H1 (cell line): ENCODE results near the gene SNRPB2. TPM values are rescaled to one million over a fixed set of nuclear protein-coding genes. Genes with fewer than 3 reads are reported as not detected.

Experiments used
- CTCF ChIA-PET: fragments of 300-600 bp; sonication (Branson Sonifier 250); formaldehyde crosslinking; loops from one replicate; lab custom pipeline; 2021; ENCODE audit not compliant: partially characterized antibody; lab: Charles Lee
- POLR2A ChIA-PET: fragments of 300-600 bp; sonication (Branson Sonifier 250); formaldehyde crosslinking; loops from one replicate; lab custom pipeline; 2021; ENCODE audit warnings: inconsistent platforms; ENCODE audit not compliant: partially characterized antibody; lab: Charles Lee
- DNase-seq, 2 experiments: peaks; one replicate each; pipeline versions ENCODE4 v3.0.0 to v3.0.0-alpha.2; 2010 to 2022; ENCODE audit warnings: low spot score in 2 of 2, low read depth in 1 of 2, mixed read lengths in 1 of 2
- FAIRE-seq: peaks from 2 replicates; lab custom pipeline; 2011; peaks lifted over from hg19 to GRCh38; lab: Jason Lieb, UNC
- H2AFZ ChIP-seq: 2 replicates; pipeline ENCODE4 v1.8.1; 2012; ENCODE audit warnings: low read length, inconsistent platforms
- H2AK5ac ChIP-seq: 2 replicates; pipeline ENCODE4 v1.6.1; 2013; ENCODE audit warnings: low read depth, low read length
- H2BK120ac ChIP-seq: replicated peaks from 2 replicates; pipeline ENCODE3; 2013; ENCODE audit warnings: low read depth, low read length, inconsistent platforms
- H2BK12ac ChIP-seq: 2 replicates; pipeline ENCODE4 v1.6.1; 2013; ENCODE audit warnings: low read depth, low read length
- H2BK15ac ChIP-seq: 2 replicates; pipeline ENCODE4 v1.6.1; 2013; ENCODE audit warnings: low read length
- H2BK20ac ChIP-seq: 2 replicates; pipeline ENCODE4 v1.6.1; 2013; ENCODE audit warnings: low read length
- H2BK5ac ChIP-seq: 2 replicates; pipeline ENCODE4 v1.6.1; 2013; ENCODE audit warnings: low read depth, low read length
- H3K14ac ChIP-seq: 2 replicates; pipeline ENCODE4 v1.6.1; 2013; ENCODE audit warnings: inconsistent platforms; ENCODE audit not compliant: insufficient read length
- H3K18ac ChIP-seq: 2 replicates; pipeline ENCODE4 v1.6.1; 2013; ENCODE audit warnings: low read length; ENCODE audit errors: extremely low read depth
- H3K23ac ChIP-seq: 2 replicates; pipeline ENCODE4 v1.6.1; 2013; ENCODE audit warnings: inconsistent platforms; ENCODE audit not compliant: insufficient read length
- H3K23me2 ChIP-seq: 2 replicates; pipeline ENCODE4 v1.6.1; 2013; ENCODE audit warnings: low read depth, low read length
- H3K27ac ChIP-seq: 2 replicates; pipeline ENCODE4 v1.6.1; 2011; ENCODE audit warnings: low read depth, low read length, inconsistent platforms
- H3K27me3 ChIP-seq, 4 experiments: replicated peaks in 1 of 4; 1 replicate in 1 of 4; 2 replicates in 3 of 4; pipeline versions ENCODE4 v1.6.1 to v1.8.1; 2011 to 2013; ENCODE audit warnings: low read length in 3 of 4, mild to moderate bottlenecking in 3 of 4, inconsistent platforms in 2 of 4, mixed read lengths in 2 of 4, moderate library complexity in 1 of 4; ENCODE audit not compliant: control insufficient read depth in 3 of 4, insufficient read depth in 3 of 4; ENCODE audit errors: extremely low read depth in 1 of 4
- H3K36me3 ChIP-seq, 4 experiments: 2 replicates each; pipeline versions ENCODE4 v1.6.1 to v1.8.1; 2011 to 2013; ENCODE audit warnings: mild to moderate bottlenecking in 4 of 4, low read length in 3 of 4, moderate library complexity in 2 of 4, control low read depth in 1 of 4, inconsistent platforms in 1 of 4; ENCODE audit not compliant: insufficient read depth in 4 of 4, control insufficient read depth in 2 of 4
- H3K4ac ChIP-seq: replicated peaks from 2 replicates; pipeline ENCODE3; 2013; ENCODE audit warnings: low read length, low read depth, mixed read lengths, inconsistent platforms; ENCODE audit not compliant: insufficient read length
- H3K4me1 ChIP-seq, 4 experiments: replicated peaks in 1 of 4; 1 replicate in 1 of 4; 2 replicates in 3 of 4; pipeline versions ENCODE4 v1.6.1 to v1.8.1; 2011 to 2013; ENCODE audit warnings: low read length in 3 of 4, inconsistent platforms in 2 of 4, mixed read lengths in 1 of 4; ENCODE audit not compliant: insufficient read depth in 4 of 4, control insufficient read depth in 3 of 4
- H3K4me2 ChIP-seq, 2 experiments: 2 replicates each; pipeline versions ENCODE4 v1.6.1 to v1.8.1; 2011 to 2013; ENCODE audit warnings: low read depth in 2 of 2, low read length in 2 of 2, control low read depth in 1 of 2, inconsistent platforms in 1 of 2, mild to moderate bottlenecking in 1 of 2; ENCODE audit not compliant: insufficient read depth in 1 of 2
- H3K4me3 ChIP-seq, 4 experiments: fragments of 200-600, 300-600 bp in 1 of 4; sonication (generic), shearing (Covaris generic), sonication (Bioruptor Twin) in 1 of 4; 2 replicates each; pipeline versions ENCODE4 v1.5.1 to v1.8.1; 2011 to 2016; ENCODE audit warnings: low read length in 4 of 4, low read depth in 3 of 4, control low read depth in 2 of 4, inconsistent platforms in 2 of 4, mild to moderate bottlenecking in 2 of 4, mixed read lengths in 1 of 4, moderate library complexity in 1 of 4; ENCODE audit not compliant: insufficient read depth in 2 of 4; ENCODE audit errors: extremely low read depth in 1 of 4
- H3K56ac ChIP-seq: replicated peaks from 2 replicates; pipeline ENCODE3; 2013; ENCODE audit warnings: low read depth, mild to moderate bottlenecking, mixed read lengths, low read length, inconsistent platforms; ENCODE audit not compliant: insufficient read length
- H3K79me1 ChIP-seq: 2 replicates; pipeline ENCODE4 v1.6.1; 2013; ENCODE audit warnings: low read depth, low read length, control low read depth
- H3K79me2 ChIP-seq, 2 experiments: 2 replicates each; pipeline versions ENCODE4 v1.6.1 to v1.8.1; 2012 to 2013; ENCODE audit warnings: low read length in 2 of 2, mild to moderate bottlenecking in 2 of 2, inconsistent platforms in 1 of 2; ENCODE audit not compliant: insufficient read depth in 2 of 2, control insufficient read depth in 1 of 2
- H3K9ac ChIP-seq, 4 experiments: replicated peaks in 1 of 4; 1 replicate in 1 of 4; 2 replicates in 3 of 4; pipeline versions ENCODE4 v1.6.1 to v1.8.1; 2011 to 2013; ENCODE audit warnings: low read depth in 3 of 4, low read length in 3 of 4, control low read depth in 2 of 4, mild to moderate bottlenecking in 2 of 4, moderate library complexity in 2 of 4, inconsistent platforms in 1 of 4; ENCODE audit errors: extremely low read depth in 1 of 4
- H3K9me3 ChIP-seq, 2 experiments: 2 replicates each; pipeline versions ENCODE4 v1.6.1 to v1.8.1; 2012 to 2013; ENCODE audit warnings: mild to moderate bottlenecking in 2 of 2, moderate library complexity in 2 of 2, control low read depth in 1 of 2, inconsistent platforms in 1 of 2, low read depth in 1 of 2, low read length in 1 of 2, mixed read lengths in 1 of 2; ENCODE audit not compliant: insufficient read depth in 2 of 2
- H4K20me1 ChIP-seq, 2 experiments: replicated peaks in 1 of 2; 2 replicates each; pipeline versions ENCODE3 to v1.8.1; 2011 to 2013; ENCODE audit warnings: inconsistent platforms in 2 of 2, low read length in 2 of 2, mild to moderate bottlenecking in 1 of 2; ENCODE audit not compliant: insufficient read depth in 2 of 2, control insufficient read depth in 1 of 2
- H4K5ac ChIP-seq: 2 replicates; pipeline ENCODE4 v1.6.1; 2013; ENCODE audit warnings: low read length, low read depth, mixed read lengths, inconsistent platforms; ENCODE audit not compliant: insufficient read length
- H4K8ac ChIP-seq: 2 replicates; pipeline ENCODE4 v1.8.0; 2013; ENCODE audit warnings: mild to moderate bottlenecking, moderate library complexity, low read length, inconsistent platforms; ENCODE audit not compliant: insufficient read depth; ENCODE audit errors: extremely low read depth
- H4K91ac ChIP-seq: replicated peaks from 2 replicates; pipeline ENCODE3; 2013; ENCODE audit warnings: low read length, mixed read lengths, inconsistent platforms; ENCODE audit not compliant: insufficient read length
- CREB1 ChIP-seq: IDR thresholded peaks from 2 replicates; pipeline ENCODE4 v1.6.1; 2012; ENCODE audit warnings: inconsistent platforms
- FOSL1 ChIP-seq: IDR thresholded peaks from 2 replicates; pipeline ENCODE4 v1.6.1; 2011; ENCODE audit warnings: mild to moderate bottlenecking, low read depth, low read length, moderate library complexity; ENCODE audit not compliant: insufficient read depth
- MAFK ChIP-seq: IDR thresholded peaks from 2 replicates; pipeline ENCODE4 v1.6.1; 2012; ENCODE audit warnings: low read depth, mild to moderate bottlenecking, improper control_type of control experiment, low read length
- SAP30 ChIP-seq: fragments of 300-600 bp; sonication (generic); IDR thresholded peaks from 2 replicates; pipeline ENCODE4 v1.7.1; 2012; ENCODE audit warnings: low read length, moderate library complexity, mild to moderate bottlenecking, inconsistent platforms; ENCODE audit not compliant: insufficient read depth, insufficient replicate concordance
- WGBS, 2 experiments: shearing (Covaris generic) in 1 of 2; methylation state at CpG; one replicate each; pipeline versions ENCODE4 v1.1.6 to v1.1.7; 2013 to 2015; ENCODE audit warnings: low lambda C conversion rate in 2 of 2, mixed read lengths in 2 of 2, inconsistent platforms in 1 of 2, low coverage in 1 of 2, missing lambda C conversion rate in 1 of 2; ENCODE audit not compliant: insufficient replicate concordance in 2 of 2, insufficient coverage in 1 of 2, insufficient read length in 1 of 2; ENCODE audit errors: extremely low coverage in 1 of 2, missing lambda C conversion rate in 1 of 2; 5-methylcytosine and 5-hydroxymethylcytosine counted together
- polyA plus RNA-seq, 7 experiments: library from polyadenylated mRNA; depleted of rRNA in 3 of 7; stranded (reverse) in 5 of 7; unstranded in 2 of 7; fragments of >200 nt in 5 of 7; fragments of 200-250 nt in 2 of 7; gene quantifications; 1 replicate in 5 of 7; 2 replicates in 1 of 7; 4 replicates in 1 of 7; pipeline versions ENCODE4 v1.2.1 to v1.2.3, GENCODE V29; 2011 to 2013; ENCODE audit warnings: missing spikeins in 2 of 7, mixed read lengths in 2 of 7
- total RNA-seq: library from RNA; stranded (reverse); fragmentation: NEBNext Ultra II Directional; extraction: Animal tissue kit (Norgen Biotek cat#: 25700); gene quantifications from 2 replicates; pipeline ENCODE4 v1.2.1, GENCODE V29; 2021
- TF ChIP-seq, protein P1 (sequence below): IDR thresholded peaks from 2 replicates; pipeline ENCODE4 v1.6.1; 2011; ENCODE audit warnings: low read depth, mild to moderate bottlenecking, low read length; ENCODE audit not compliant: insufficient read depth

Gene SNRPB2
- total and polyA plus RNA-seq, 2 of the 8 experiments (the other 6 are each of a cell fraction or from before 2014, with no cell fraction given) = 49.4 to 102 TPM

DNA sequence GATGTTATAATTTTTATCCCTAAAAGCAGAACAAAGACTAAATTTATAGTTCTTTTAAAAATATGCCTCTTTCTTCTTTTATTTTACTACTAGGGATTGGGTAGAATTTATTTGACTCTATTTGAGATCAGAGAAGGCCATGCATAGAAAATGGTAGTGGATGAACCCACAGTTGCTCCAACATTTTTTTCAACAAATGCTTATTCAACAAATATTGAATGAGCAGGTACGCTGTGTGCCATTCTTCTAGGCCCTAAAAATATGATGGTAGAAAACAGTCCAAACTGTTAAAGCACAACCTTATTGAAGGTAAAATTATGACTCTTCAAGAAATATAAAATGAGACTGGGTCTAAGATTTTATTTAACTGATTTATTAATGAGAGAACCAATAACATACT, 48.3 kb downstream of the SNRPB2 start:
- Histone ChIP-seq H2BK12ac (no peak overlapping the region), H2BK120ac (no peak overlapping the region), H4K5ac (no peak overlapping the region), H3K4ac (no peak overlapping the region), H3K9me3 (peaks cover under 1 to 5% of the 10 kb centered on the region in 2 experiments; a peak in 1 of 4 replicates), H3K56ac (no peak overlapping the region), H3K79me2 (no peaks in the 10 kb centered on the region), H4K20me1 (no peaks in the 10 kb centered on the region), H3K18ac (no peak overlapping the region), H4K91ac (no peak overlapping the region), H3K27ac (no peak overlapping the region), H3K4me3 (no peak overlapping the region), H3K4me1 (no peaks in the 10 kb centered on the region), H2BK15ac (no peak overlapping the region), H3K23me2 (no peaks in the 10 kb centered on the region), H2BK5ac (no peak overlapping the region), H3K36me3 (no peaks in the 10 kb centered on the region), H4K8ac (no peak overlapping the region), H2BK20ac (no peak overlapping the region), H3K14ac (no peak overlapping the region), H3K9ac (no peak overlapping the region), H2AFZ (no peak overlapping the region), H3K23ac (no peak overlapping the region), H2AK5ac (no peak overlapping the region), H3K27me3 (no peaks in the 10 kb centered on the region), H3K4me2 (no peak overlapping the region), H3K79me1 (no peaks in the 10 kb centered on the region)
- FAIRE-seq (no peak), DNase-seq (no peak)
- ChIA-PET POLR2A (no interaction called here), CTCF (interaction anchor here (1.6 kb wide), 1 partner anchor 17 kb away, joined by 4 read pairs; no protein-coding TSS in a partner anchor)
- WGBS, 2 experiments = 100% methylated on average over 1 of the region's 1 CpG; no CpG with 5 or more reads in 1 of the 2 experiments
- TF ChIP-seq MAFK (no peak), FOSL1 (no peak), CREB1 (no peak), SAP30 (no peak)
- TF ChIP-seq, protein P1, sequence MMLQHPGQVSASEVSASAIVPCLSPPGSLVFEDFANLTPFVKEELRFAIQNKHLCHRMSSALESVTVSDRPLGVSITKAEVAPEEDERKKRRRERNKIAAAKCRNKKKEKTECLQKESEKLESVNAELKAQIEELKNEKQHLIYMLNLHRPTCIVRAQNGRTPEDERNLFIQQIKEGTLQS = no peak
